Stimulated activated CD4-positive, alpha-beta T cell treated with anti-CD3 and anti-CD28 coated beads, Interleukin-4, amount 100 ng/mL, for 1 hour (primary cell): Measurements from ENCODE around the gene SEPTIN10.

Experiments
- DNase-seq: peaks from one replicate; pipeline ENCODE4 v3.0.0-alpha.2; 2020

SEPTIN10 gene

DNA sequence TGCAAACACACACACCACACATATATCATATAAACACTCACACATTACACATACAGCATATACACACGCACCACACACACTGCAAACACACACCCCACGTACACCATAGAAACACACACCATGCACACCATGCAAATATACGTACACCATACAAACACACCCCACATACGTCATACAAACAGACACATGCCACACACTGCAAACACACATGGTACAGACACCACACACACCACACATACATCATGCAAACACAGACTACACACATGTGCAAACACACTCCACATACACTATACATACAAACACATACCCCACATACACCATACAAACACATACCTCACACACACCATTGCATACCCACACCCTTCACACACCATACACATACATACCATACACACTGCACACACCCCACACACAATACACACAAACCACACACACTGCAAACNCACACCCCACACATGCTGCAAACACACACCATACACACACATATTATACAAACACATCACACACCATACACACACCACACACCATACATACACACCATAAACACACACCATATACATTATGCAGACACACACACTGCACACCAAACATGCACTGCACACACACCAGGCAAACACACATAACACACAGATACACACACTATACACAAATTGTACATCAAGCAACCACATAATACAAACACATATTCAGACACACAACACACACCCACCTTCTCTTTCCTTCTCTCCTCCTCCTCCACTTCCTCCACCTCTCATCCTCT is 120.4 kb downstream of the SEPTIN10 start:
- no peak for DNase-seq
